ENCODE measurements around the gene C1QA.

The C1QA gene

GRCh38 chr1:22625262-22625925 lies 11.0 kb upstream of the C1QA start:
- H3K4me3 Mint-ChIP-seq = no peak overlapping the region
- H3K36me3 Mint-ChIP-seq = no peaks in the 10 kb centered on the region
- peaks cover 72% of the 10 kb centered on the region for H3K27me3 Mint-ChIP-seq

GRCh38 chr1:22626237-22627157 lies 9.9 kb upstream of the C1QA start:
- H3K4me1 Mint-ChIP-seq = no peaks in the 10 kb centered on the region
- H3K4me3 Mint-ChIP-seq = no peak overlapping the region
- H3K27ac Mint-ChIP-seq = no peak overlapping the region
- peak; percentile 12 for ATAC-seq
- no peaks in the 10 kb centered on the region for H3K9me3 Mint-ChIP-seq
- H3K27me3 Mint-ChIP-seq = peaks cover 75% of the 10 kb centered on the region
- H3K36me3 Mint-ChIP-seq = no peaks in the 10 kb centered on the region

More at GRCh38 chr1:22625262-22625925, 11.0 kb upstream of the C1QA start:
- Mint-ChIP-seq H3K9me3 (no peaks in the 10 kb centered on the region), H3K4me1 (no peaks in the 10 kb centered on the region), H3K27ac (no peak overlapping the region)
- ATAC-seq = peak; percentile 4

GRCh38 chr1:22627331-22627730 lies 9.1 kb upstream of the C1QA start:
- Mint-ChIP-seq H3K4me1 (no peaks in the 10 kb centered on the region), H3K9me3 (no peaks in the 10 kb centered on the region), H3K36me3 (no peaks in the 10 kb centered on the region), H3K27ac (no peak overlapping the region), H3K4me3 (no peak overlapping the region), H3K27me3 (peaks cover 74% of the 10 kb centered on the region)
- ATAC-seq = no peak

- Mint-ChIP-seq H3K27ac (no peak overlapping the region), H3K36me3 (no peaks in the 10 kb centered on the region), H3K4me1 (no peaks in the 10 kb centered on the region), H3K27me3 (peaks cover 58% of the 10 kb centered on the region), H3K4me3 (no peak overlapping the region), H3K9me3 (no peaks in the 10 kb centered on the region)
- ATAC-seq = no peak
Measured at GRCh38 chr1:22628698-22629444, 7.6 kb upstream of the C1QA start.

- H3K27me3 Mint-ChIP-seq = peaks cover 48% of the 10 kb centered on the region
- H3K4me3 Mint-ChIP-seq = no peak overlapping the region
- H3K36me3 Mint-ChIP-seq = no peaks in the 10 kb centered on the region
Measured at GRCh38 chr1:22629886-22630285, 6.5 kb upstream of the C1QA start.

GRCh38 chr1:22633697-22634463 lies 2.5 kb upstream of the C1QA start:
- Mint-ChIP-seq H3K36me3 (no peaks in the 10 kb centered on the region), H3K4me3 (no peak overlapping the region), H3K9me3 (no peaks in the 10 kb centered on the region), H3K27ac (no peak overlapping the region), H3K27me3 (peaks cover 37% of the 10 kb centered on the region), H3K4me1 (no peaks in the 10 kb centered on the region)
- no peak for ATAC-seq

More at GRCh38 chr1:22629886-22630285, 6.5 kb upstream of the C1QA start:
- ATAC-seq = no peak
- Mint-ChIP-seq H3K9me3 (no peaks in the 10 kb centered on the region), H3K27ac (no peak overlapping the region), H3K4me1 (no peaks in the 10 kb centered on the region)

GRCh38 chr1:22635436-22635835 lies 992 bp upstream of the C1QA start:
- Mint-ChIP-seq H3K4me1 (no peaks in the 10 kb centered on the region), H3K4me3 (no peak overlapping the region), H3K36me3 (no peaks in the 10 kb centered on the region), H3K9me3 (no peaks in the 10 kb centered on the region), H3K27ac (no peak overlapping the region), H3K27me3 (peaks cover 32% of the 10 kb centered on the region)
- ATAC-seq = no peak

- Mint-ChIP-seq H3K27me3 (peaks cover 41% of the 10 kb centered on the region), H3K27ac (no peak overlapping the region), H3K4me1 (no peaks in the 10 kb centered on the region), H3K36me3 (no peaks in the 10 kb centered on the region), H3K4me3 (no peak overlapping the region), H3K9me3 (no peaks in the 10 kb centered on the region)
- ATAC-seq = no peak
Measured at GRCh38 chr1:22636927-22637326, 499 bp downstream of the C1QA start.

- H3K4me3 Mint-ChIP-seq = no peak overlapping the region
- peaks cover 50% of the 10 kb centered on the region for H3K27me3 Mint-ChIP-seq
- no peaks in the 10 kb centered on the region for H3K36me3 Mint-ChIP-seq
- no peak for ATAC-seq
- no peaks in the 10 kb centered on the region for H3K9me3 Mint-ChIP-seq
- H3K4me1 Mint-ChIP-seq = no peaks in the 10 kb centered on the region
- H3K27ac Mint-ChIP-seq = no peak overlapping the region
Measured at GRCh38 chr1:22637907-22638445, 1.5 kb downstream of the C1QA start.

GRCh38 chr1:22638476-22639234 lies 2.2 kb downstream of the C1QA start:
- no peaks in the 10 kb centered on the region for H3K9me3 Mint-ChIP-seq
- no peaks in the 10 kb centered on the region for H3K36me3 Mint-ChIP-seq
- peaks cover 57% of the 10 kb centered on the region for H3K27me3 Mint-ChIP-seq
- no peak overlapping the region for H3K4me3 Mint-ChIP-seq
- H3K4me1 Mint-ChIP-seq = no peaks in the 10 kb centered on the region
- no peak overlapping the region for H3K27ac Mint-ChIP-seq
- ATAC-seq = no peak

GRCh38 chr1:22639286-22639685 lies 2.9 kb downstream of the C1QA start:
- H3K4me1 Mint-ChIP-seq = no peaks in the 10 kb centered on the region
- no peaks in the 10 kb centered on the region for H3K9me3 Mint-ChIP-seq
- peaks cover 63% of the 10 kb centered on the region for H3K27me3 Mint-ChIP-seq
- ATAC-seq = no peak
- no peak overlapping the region for H3K27ac Mint-ChIP-seq
- H3K36me3 Mint-ChIP-seq = no peaks in the 10 kb centered on the region
- H3K4me3 Mint-ChIP-seq = no peak overlapping the region

- Mint-ChIP-seq H3K9me3 (no peaks in the 10 kb centered on the region), H3K36me3 (no peaks in the 10 kb centered on the region), H3K4me1 (no peaks in the 10 kb centered on the region), H3K4me3 (no peak overlapping the region), H3K27me3 (peaks cover 77% of the 10 kb centered on the region), H3K27ac (no peak overlapping the region)
- no peak for ATAC-seq
Measured at GRCh38 chr1:22641247-22641646, 4.8 kb downstream of the C1QA start.

- H3K9me3 Mint-ChIP-seq = no peaks in the 10 kb centered on the region
- H3K27ac Mint-ChIP-seq = no peak overlapping the region
- peaks cover 69% of the 10 kb centered on the region for H3K27me3 Mint-ChIP-seq
- no peak overlapping the region for H3K4me3 Mint-ChIP-seq
- no peaks in the 10 kb centered on the region for H3K4me1 Mint-ChIP-seq
- H3K36me3 Mint-ChIP-seq = no peaks in the 10 kb centered on the region
- peak; percentile 73 for ATAC-seq
Measured at GRCh38 chr1:22641906-22642636, 5.6 kb downstream of the C1QA start.

All from stimulated activated memory B cell treated with anti-CD40 and anti-IgM and Interleukin-4, amounts not matched to agents 10 μg/mL and 1 μg/mL and 100 μg/mL, for 72 hours (primary cell).